Caco-2 (cell line): ENCODE data around the gene KRT28. TPM values are rescaled to one million over a fixed set of nuclear protein-coding genes. Genes with fewer than 3 reads are reported as not detected.

Source experiments
- BruUV-seq: library from RNA; stranded (reverse); fragments of 400-500 nt; replicated peaks from 2 replicates; lab custom pipeline; 2021; lab: Mats Ljungman, UMichigan
- CTCF ChIA-PET: fragments of 300-600 bp; sonication (Branson Sonifier 250); formaldehyde crosslinking; loops from one replicate; lab custom pipeline; 2022; ENCODE audit warnings: antibody characterized with exemption; lab: Charles Lee
- POLR2A ChIA-PET: fragments of 300-600 bp; sonication (Branson Sonifier 250); formaldehyde crosslinking; loops from one replicate; lab custom pipeline; 2022; ENCODE audit warnings: antibody characterized with exemption; lab: Charles Lee
- DNase-seq, 2 experiments: peaks; one replicate each; pipeline versions ENCODE4 v3.0.0 to v3.0.0-alpha.2; 2020 to 2022
- H3K27me3 ChIP-seq: replicated peaks from 2 replicates; pipeline ENCODE4 v1.6.0; 2011; ENCODE audit warnings: low read length; ENCODE audit not compliant: control insufficient read depth, insufficient read depth
- H3K36me3 ChIP-seq: 2 replicates; pipeline ENCODE4 v1.5.1; 2011; ENCODE audit warnings: low read length; ENCODE audit not compliant: control insufficient read depth, insufficient read depth
- H3K4me1 ChIP-seq: fragments of 250-450 bp; sonication (Bioruptor Pico); 2 replicates; pipeline ENCODE4 v1.5.1; 2020; ENCODE audit warnings: mild to moderate bottlenecking
- H3K4me3 ChIP-seq: 2 replicates; pipeline ENCODE4 v1.5.1; 2011; ENCODE audit warnings: low read depth, mild to moderate bottlenecking, control low read depth, low read length
- H3K9me3 ChIP-seq: fragments of 250-450 bp; sonication (Bioruptor Pico); 2 replicates; pipeline ENCODE4 v1.5.1; 2020; ENCODE audit warnings: mild to moderate bottlenecking, moderate library complexity
- H3K27ac Mint-ChIP-seq: one replicate; pipeline ENCODE4 v1.8.0; 2022; ENCODE audit warnings: mixed read lengths; ENCODE audit not compliant: unreplicated experiment
- H3K27me3 Mint-ChIP-seq: one replicate; pipeline ENCODE4 v1.8.0; 2022; ENCODE audit warnings: mixed read lengths; ENCODE audit not compliant: insufficient read depth, unreplicated experiment
- H3K36me3 Mint-ChIP-seq: one replicate; pipeline ENCODE4 v1.8.0; 2022; ENCODE audit warnings: mild to moderate bottlenecking, mixed read lengths; ENCODE audit not compliant: insufficient read depth, unreplicated experiment
- H3K4me1 Mint-ChIP-seq: one replicate; pipeline ENCODE4 v1.8.0; 2022; ENCODE audit warnings: low read depth, mixed read lengths; ENCODE audit not compliant: unreplicated experiment
- H3K4me3 Mint-ChIP-seq: one replicate; pipeline ENCODE4 v1.8.0; 2022; ENCODE audit warnings: mild to moderate bottlenecking, moderate library complexity, mixed read lengths; ENCODE audit not compliant: unreplicated experiment
- H3K9me3 Mint-ChIP-seq: one replicate; pipeline ENCODE4 v1.8.0; 2022; ENCODE audit warnings: mixed read lengths; ENCODE audit not compliant: unreplicated experiment
- intact Hi-C: fragments of 100-400 bp; cut with micrococcal nuclease; formaldehyde crosslinking; loops from one replicate; pipeline ENCODE4 v1.10.0; 2022; ENCODE audit not compliant: unreplicated experiment
- total RNA-seq: library from RNA; stranded (reverse); gene quantifications from 2 replicates; pipeline ENCODE4 v1.2.3, GENCODE V29; 2022
- TF ChIP-seq, protein P1 (sequence below), 2 experiments: fragments of 200-600 bp in 1 of 2; IDR thresholded peaks; 1 replicate in 1 of 2; 2 replicates in 1 of 2; pipeline versions ENCODE4 v1.5.1 to v1.8.0; 2011 to 2022; ENCODE audit warnings: antibody characterized with exemption in 1 of 2, control low read depth in 1 of 2, inconsistent platforms in 1 of 2, low read depth in 1 of 2, low read length in 1 of 2, mild to moderate bottlenecking in 1 of 2, moderate library complexity in 1 of 2; ENCODE audit not compliant: insufficient read depth in 1 of 2, severe bottlenecking in 1 of 2, unreplicated experiment in 1 of 2

The KRT28 gene
- total RNA-seq, 1 experiment from 2014 or later: not detected

DNA sequence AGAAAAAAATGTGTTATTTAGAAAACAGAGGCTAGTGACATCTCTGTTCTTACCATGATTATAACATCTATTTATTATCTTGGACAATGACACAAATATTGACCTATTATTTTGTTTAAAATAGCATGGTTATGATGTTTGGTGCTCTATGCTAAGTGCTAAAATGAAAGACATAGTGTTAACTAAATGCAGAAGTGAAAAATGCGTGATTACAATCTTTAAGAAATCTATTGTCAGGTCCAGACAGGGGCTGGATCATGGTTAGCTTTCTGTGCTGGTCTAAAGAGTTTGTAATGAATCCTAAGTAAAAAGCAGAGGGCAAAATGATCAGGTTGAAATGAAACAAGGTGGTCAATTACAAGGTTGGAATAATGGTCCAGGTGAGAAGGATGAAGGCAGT, 622 bp upstream of the KRT28 start:
- Mint-ChIP-seq H3K4me3 (no peak overlapping the region), H3K27me3 (peaks cover 6% of the 10 kb centered on the region), H3K4me1 (no peaks in the 10 kb centered on the region), H3K36me3 (no peaks in the 10 kb centered on the region), H3K27ac (no peak overlapping the region), H3K9me3 (no peaks in the 10 kb centered on the region)
- BruUV-seq: no TSS peak
- intact Hi-C loops: loop anchor here (5.0 kb wide), 3 partner anchors 52 to 847 kb away; no protein-coding TSS in a partner anchor
- no peak for DNase-seq
- ChIA-PET CTCF (no interaction called here), POLR2A (no interaction called here)
- 0 out of 2 replicates have a peak, but pooled peaks cover 5% of the 10 kb centered on the region for H3K4me1 ChIP-seq
- no peak overlapping the region for H3K4me3 ChIP-seq
- H3K9me3 ChIP-seq: no peaks in the 10 kb centered on the region
- TF ChIP-seq, protein P1, sequence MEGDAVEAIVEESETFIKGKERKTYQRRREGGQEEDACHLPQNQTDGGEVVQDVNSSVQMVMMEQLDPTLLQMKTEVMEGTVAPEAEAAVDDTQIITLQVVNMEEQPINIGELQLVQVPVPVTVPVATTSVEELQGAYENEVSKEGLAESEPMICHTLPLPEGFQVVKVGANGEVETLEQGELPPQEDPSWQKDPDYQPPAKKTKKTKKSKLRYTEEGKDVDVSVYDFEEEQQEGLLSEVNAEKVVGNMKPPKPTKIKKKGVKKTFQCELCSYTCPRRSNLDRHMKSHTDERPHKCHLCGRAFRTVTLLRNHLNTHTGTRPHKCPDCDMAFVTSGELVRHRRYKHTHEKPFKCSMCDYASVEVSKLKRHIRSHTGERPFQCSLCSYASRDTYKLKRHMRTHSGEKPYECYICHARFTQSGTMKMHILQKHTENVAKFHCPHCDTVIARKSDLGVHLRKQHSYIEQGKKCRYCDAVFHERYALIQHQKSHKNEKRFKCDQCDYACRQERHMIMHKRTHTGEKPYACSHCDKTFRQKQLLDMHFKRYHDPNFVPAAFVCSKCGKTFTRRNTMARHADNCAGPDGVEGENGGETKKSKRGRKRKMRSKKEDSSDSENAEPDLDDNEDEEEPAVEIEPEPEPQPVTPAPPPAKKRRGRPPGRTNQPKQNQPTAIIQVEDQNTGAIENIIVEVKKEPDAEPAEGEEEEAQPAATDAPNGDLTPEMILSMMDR (IDR thresholded peaks at IDR 0.05; ENCODE audit: insufficient read depth in 1 of 2, low read depth in 1 of 2, low read length in 1 of 2, severe bottlenecking in 1 of 2, unreplicated experiment in 1 of 2): no peak
- no peaks in the 10 kb centered on the region for H3K27me3 ChIP-seq
- no peaks in the 10 kb centered on the region for H3K36me3 ChIP-seq

DNA sequence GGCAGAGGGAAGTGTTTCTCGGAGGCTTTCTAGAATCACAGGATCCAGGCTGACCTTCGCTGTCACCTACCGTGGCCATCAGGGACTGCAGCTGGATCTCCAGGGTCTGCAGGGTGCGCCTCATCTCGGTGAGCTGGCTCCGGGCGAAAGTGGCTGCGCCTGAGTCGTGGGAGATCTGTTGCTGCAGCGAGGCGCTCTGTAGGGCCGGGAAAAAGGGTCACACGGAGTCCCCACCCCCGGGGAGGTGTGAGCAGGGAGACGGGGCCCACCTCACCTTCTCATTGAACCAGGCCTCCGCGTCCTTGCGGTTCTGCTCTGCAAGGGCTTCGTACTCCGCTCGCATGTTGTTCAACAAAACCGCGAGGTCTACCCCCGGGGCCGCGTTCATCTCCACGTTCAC, 2.9 kb downstream of the KRT28 start:
- Histone ChIP-seq H3K36me3 (no peaks in the 10 kb centered on the region), H3K4me3 (no peak overlapping the region), H3K27me3 (no peaks in the 10 kb centered on the region), H3K4me1 (no peaks in the 10 kb centered on the region), H3K9me3 (no peaks in the 10 kb centered on the region)
- Mint-ChIP-seq H3K27ac (no peak overlapping the region), H3K4me1 (no peaks in the 10 kb centered on the region), H3K27me3 (peaks cover 9% of the 10 kb centered on the region), H3K9me3 (no peaks in the 10 kb centered on the region), H3K36me3 (no peaks in the 10 kb centered on the region), H3K4me3 (no peak overlapping the region)
- ChIA-PET POLR2A (no interaction called here), CTCF (no interaction called here)
- no TSS peak for BruUV-seq
- no peak for DNase-seq
- intact Hi-C loops: no loop called here
- TF ChIP-seq, protein P1 (IDR thresholded peaks at IDR 0.05; ENCODE audit: insufficient read depth in 1 of 2, low read depth in 1 of 2, low read length in 1 of 2, severe bottlenecking in 1 of 2, unreplicated experiment in 1 of 2): no peak

DNA sequence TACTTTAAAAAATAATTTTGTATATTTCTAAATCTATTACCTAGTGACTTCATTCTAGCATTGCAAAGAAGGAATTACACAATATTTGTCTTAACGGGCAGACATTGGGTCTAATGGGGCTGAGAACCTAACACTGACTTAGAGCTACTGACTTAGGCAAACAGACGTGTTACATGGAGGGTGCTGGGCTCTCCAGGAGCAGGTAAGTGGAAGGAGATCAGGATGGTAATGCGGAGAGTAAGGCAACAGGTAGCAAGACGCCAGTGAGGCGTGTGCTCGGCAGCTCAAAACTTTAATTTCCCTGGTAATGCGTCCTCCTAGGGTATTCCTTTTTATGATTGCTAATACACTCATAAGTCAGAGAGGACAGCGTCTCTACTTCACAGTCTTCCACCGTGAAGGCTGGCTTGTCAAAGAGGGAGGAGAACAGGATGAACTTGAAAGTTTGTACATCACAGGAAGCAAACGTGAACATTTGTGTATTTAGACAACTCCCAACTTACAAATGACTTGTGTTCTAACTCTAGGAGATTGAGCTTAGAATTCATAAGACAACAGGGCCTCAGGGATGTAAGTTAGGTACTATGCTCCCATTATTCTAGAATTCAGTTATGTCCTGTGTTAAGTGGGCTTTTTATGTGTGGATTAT, 4.6 kb downstream of the KRT28 start:
- ChIA-PET CTCF (interaction anchor here (0.6 to 1.2 kb wide), 3 partner anchors 178 to 180 kb away, joined by 3 to 5 read pairs (median 3); no protein-coding TSS in a partner anchor), POLR2A (interaction anchor here (1.0 kb wide), 1 partner anchor 893 kb away, joined by 3 read pairs; the partner anchor contains the start of gene EIF1)
- Histone ChIP-seq H3K4me3 (no peak overlapping the region), H3K9me3 (no peaks in the 10 kb centered on the region), H3K4me1 (no peaks in the 10 kb centered on the region), H3K27me3 (no peaks in the 10 kb centered on the region), H3K36me3 (no peaks in the 10 kb centered on the region)
- no TSS peak for BruUV-seq
- Mint-ChIP-seq H3K27me3 (peaks cover 9% of the 10 kb centered on the region), H3K27ac (no peak overlapping the region), H3K9me3 (no peaks in the 10 kb centered on the region), H3K4me3 (no peak overlapping the region), H3K36me3 (no peaks in the 10 kb centered on the region), H3K4me1 (no peaks in the 10 kb centered on the region)
- no peak for DNase-seq
- intact Hi-C loops: no loop called here
- TF ChIP-seq, protein P1 (IDR thresholded peaks at IDR 0.05; ENCODE audit: insufficient read depth in 1 of 2, low read depth in 1 of 2, low read length in 1 of 2, severe bottlenecking in 1 of 2, unreplicated experiment in 1 of 2): no peak
